Central memory CD4-positive, alpha-beta T cell (primary cell): ENCODE measurements around the gene AGT.
"Not testable (repeated sequence)": the region's sequence is repeated elsewhere in the genome, so short reads cannot be mapped to it uniquely, and the experiment has no call there.

Experiments used
- DNase-seq: peaks from one replicate; pipeline ENCODE4 v3.0.0; 2022

Gene AGT

DNA sequence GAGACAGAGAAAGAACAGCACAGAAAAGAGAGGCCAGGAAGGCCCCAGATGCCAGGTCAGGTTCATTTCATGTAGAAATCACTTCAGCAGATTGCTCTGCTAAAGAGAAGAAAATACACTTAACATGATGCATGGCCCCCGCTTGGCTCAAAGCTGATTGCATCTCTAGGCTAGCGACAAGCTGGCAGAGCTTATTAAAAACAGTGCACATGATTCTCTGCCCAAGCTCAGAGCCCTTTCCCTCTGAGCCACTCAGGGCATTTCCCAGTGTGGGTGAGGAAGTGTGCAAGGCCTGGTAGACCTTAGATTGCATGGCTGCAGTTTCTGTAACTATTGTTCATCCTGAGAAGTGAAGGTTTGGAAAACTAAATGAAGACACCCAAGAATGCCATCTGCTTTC, 30.0 kb upstream of the AGT start:
- DNase-seq: no peak

DNA sequence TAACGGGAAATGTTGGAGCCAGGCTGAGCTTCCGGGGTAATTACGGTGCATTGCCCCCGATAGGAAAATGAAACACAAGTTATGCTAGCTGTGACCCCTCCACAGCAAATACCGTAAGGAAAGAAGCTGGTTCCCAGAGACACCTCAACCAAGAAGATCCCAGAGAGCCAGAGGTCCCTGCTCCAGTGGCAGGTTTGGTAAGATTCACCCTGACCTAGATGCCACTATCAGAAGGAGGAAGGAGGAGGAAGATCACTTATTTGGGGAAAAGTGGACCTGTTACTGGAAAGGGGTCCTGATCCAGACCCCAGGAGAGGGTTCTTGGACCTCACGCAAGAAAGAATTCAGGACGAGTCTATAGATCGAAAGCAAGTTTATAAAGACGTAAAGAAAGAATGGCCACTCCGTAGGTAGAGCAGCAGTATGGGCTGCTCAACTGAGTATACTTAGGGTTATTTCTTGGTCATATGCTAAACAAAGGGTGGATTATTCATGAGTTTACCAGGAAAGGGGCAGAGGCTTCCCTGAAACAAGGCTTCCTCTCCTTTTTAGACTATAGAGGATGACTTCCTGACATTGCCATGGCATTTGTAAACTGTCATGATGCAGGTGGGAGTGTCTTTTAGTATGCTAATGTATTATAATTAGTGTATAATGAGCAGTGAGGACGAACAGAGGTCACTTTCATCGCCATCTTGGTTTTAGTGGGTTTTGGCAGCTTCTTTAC, 25.8 kb upstream of the AGT start:
- no peak for DNase-seq

DNA sequence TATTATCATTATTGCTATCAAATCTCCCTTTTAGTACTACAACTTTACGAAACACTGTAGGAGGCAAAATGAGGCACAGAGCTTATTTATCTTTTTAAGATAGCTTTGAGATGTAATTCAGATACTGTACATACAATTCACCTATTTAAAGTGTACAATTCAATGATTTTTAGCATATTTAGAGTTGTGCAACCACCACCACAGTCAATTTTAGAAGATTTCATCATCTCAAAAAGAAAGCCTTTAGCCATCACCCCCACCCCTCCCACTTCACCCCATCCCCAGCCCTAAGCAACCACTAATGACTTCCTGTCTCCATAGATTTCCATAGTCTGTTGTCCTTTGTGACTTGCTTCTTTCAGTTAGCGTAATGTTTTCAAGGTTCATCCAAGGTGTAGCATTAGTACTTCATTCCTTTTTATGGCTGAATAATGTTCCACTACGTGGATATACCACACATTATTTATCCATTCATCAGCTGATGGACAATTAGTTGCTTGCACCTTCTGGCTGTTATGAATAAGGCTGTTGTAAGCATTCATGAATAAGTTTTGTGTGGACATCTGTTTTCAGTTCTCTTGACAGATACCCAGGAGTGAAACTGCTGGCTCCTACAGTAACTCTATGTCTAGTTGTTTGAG, 23.8 kb upstream of the AGT start:
- no peak for DNase-seq

DNA sequence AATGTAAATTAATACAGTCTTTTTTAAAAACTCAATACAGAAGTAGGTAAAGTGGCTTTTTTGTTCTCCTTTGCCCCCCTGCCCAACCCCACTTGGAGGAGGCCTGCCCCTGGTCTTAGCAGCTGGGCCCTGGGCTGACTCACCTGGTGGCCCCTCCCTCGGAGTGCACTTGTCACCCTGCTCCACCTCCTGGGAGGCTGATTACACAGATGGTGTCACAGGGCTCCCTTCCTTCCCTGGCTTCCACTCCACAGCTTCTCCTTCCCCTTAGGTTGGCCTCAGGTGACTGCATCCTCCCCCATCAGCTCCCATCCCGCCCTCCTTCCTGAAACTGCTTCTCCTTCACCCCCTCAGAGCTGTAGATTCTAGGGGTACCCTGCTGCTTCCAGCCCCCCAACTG, 21.5 kb upstream of the AGT start:
- no peak for DNase-seq

DNA sequence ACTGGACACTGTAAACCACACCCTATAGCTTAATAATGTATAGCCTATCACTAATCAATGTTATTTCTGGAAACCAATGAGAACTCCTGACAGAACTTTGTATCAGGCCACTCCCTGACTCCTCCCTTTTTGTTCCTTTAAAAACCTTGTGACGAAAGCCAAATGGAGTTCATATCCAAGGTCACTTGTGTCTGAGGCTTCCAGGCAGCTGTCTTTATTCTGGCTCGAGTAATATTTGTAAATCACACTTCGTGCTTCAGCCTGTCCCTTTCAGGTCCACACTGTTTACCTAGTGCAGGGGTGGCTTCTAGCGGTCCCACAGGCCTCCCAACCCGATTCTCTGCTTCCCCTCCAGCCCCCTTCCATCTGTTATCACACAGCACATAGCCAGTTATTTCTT, 17.1 kb upstream of the AGT start:
- DNase-seq: no peak

DNA sequence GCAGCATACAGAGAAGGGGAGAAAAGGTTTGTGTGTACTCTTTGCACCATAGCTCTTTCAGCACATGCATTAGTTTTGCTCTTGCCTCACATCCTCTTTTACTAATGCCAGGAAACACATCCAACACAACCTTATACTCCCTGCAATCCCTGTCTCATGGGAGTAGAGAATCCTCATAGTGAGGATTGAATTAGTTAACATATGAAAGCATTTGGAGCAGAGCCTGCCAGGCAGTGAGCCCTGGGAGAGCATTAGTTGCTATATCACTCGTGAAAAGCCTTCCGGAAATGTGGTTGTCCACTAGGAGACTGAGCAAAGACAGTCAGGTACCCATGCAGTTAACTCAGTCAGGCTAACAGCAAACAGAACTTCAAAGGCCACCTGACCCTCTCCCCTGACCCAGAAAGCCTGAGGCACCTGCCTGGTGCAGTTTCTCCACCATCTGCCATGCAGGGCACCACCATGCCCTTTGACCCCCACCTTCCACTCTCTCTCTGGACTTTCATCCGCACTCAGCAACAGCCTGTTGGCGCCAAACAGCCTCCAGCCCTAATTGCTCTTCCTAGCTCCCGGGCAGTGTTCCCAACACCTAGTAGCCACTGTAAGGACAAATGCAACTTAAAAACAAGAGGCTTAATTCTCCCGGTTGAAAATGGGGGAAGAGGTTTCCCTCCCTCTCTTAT, 14.9 kb upstream of the AGT start:
- no peak for DNase-seq

DNA sequence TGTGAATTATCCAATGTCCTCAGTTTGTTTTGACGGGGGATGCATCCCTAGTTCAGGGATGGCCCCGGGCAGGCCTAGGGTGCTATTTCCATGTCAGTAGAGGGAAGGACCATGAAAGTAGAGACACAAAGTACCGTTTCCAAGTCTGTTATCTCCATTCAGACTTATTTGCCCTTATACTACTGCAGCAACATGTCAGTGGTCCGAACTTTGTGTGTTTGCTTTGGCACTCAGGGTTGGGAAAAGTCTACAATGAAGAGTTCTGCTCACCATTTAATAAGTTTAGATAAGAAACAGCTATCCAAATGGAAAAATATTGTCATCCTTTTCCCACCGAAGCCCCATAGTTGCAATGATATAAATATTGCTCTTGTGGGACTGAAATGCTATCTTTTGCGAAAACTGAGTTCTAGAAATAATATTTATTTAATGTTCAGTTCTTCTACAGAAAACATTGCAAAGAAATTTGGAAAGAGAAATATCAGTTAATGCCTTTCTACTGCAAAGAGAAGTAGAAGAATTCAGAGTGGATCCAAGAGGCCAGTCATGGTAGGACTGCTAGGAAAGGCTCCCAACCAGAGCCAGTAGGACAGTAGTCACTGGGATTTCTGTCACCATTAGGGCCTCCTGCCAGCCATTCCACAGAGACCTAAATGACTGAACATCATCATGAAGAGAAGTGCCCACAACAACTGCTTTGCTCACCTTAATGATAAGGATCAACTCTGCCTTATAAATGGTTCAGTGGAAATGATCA, 11.5 kb upstream of the AGT start:
- no peak for DNase-seq

DNA sequence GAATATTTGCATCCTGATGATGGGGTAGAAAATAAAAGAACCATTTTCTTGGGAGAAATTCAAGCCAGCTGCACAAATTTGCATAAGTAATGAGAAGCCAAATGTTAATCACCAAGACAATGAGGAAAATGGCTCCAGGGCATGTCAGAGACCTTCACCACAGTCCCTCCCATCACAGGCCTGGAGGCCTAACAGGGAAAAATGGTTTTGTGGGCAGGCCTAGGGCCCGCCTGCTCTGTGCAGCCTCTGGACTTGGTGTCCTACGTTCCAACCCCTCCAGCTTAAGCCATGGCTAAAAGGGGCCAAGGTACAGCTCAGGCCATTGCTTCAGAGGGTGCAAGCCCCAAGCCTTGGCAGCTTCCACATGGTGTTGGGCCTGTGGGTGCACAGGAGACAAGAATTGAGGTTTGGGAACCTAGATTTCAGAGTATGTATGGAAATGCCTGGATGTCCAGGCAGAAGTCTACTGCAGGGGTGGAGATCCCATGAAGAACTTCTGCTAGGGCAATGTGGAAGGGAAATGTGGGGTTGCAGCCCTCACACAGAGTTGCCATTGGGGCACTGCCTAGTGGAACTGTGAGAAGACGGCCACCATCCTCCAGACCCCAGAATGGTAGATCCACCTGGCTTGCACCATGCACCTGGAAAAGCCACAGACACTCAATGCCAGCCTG, 8.1 kb upstream of the AGT start:
- not testable (repeated sequence) for DNase-seq

DNA sequence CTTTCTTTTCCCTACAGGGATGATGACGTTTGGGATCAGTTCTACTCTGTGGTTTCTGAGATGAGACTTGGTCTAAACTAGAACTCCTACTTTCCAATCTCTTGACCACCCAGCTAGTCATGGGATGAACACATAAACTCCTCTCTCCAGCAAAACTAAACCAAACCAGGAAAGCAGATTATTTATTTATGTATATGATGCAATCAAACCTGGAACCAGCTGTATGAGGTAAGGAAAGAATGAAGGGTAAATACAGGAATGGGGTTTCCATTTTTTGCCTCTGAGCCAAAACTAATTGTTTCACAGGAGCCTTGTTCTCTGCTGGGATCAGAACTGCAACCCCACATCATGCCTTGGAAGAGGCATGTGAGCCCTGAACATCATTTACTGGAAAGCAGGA, 3.3 kb upstream of the AGT start:
- DNase-seq: no peak

DNA sequence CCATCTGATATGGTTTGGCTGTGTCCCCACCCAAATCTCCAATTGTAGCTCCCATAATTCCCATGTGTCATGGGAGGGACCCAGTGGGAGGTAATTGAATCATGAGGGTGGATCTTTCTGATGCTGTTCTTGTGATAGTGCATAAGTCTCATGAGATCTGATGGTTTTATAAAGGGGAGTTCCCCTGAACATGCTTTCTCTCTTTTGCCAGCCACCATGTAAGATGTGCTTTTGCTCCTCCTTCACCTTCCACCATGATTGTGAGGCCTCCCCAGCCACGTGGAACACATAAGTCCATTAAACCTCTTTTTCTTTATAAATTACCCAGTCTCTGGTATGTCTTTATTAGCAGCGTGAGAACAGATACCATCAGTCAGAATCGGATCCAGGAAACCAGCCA, 2.5 kb upstream of the AGT start:
- not testable (repeated sequence) for DNase-seq

DNA sequence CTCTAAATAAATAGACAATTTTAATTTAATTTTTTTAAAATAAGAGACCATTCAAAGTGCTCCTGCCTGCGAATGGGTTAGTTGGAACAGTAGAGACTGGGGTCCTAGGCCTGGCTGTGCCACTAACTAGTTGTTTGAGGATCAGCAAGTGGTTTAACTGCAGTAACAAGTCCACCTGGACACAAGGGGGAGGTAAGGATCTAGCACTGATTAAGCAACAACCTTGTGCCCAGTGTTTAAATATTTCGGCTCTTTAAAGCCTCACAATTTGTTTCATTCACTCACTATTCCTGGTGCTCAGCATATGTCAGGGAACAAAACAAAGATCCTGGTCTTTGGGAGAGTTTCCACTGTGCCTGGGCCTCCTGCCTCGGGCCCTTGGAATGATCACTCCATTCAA, 1.6 kb upstream of the AGT start:
- DNase-seq: no peak

DNA sequence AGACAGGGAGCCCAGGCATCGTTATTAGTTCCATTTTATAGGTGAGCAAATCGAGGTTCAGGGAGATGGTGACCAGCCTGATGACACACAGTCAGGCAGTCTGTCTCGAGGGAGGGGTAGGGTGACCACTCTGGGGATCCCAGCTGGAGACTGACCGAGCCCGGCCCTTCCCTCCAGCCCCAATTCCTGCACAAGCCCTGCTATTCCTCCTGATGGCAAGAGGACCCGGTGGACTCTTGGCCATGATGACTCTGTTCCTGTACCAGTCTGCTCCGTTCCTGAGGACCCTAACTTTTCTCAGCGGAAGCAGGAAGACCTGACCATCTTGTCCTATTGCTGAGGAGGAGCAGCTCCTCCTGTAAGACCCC, 391 bp downstream of the AGT start:
- no peak for DNase-seq

DNA sequence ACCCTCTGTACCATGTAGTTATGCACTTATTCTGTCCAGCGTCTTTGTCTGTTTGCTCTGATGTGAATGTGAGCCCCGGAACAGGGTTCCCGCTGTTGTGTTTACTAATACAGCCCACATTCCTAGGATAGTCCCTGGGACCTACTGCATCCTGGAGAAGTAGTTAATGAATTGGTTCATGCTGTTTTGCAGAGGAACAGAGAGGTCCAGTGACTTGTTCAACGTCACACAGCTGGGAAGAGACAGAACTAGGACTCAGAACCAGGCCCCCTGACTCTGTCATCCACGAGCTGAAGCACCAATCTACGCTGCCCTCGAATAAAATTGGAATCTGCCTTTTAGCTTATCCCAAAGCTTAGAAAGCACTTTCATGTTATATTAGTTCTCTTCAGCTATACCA, 784 bp downstream of the AGT start:
- no peak for DNase-seq

DNA sequence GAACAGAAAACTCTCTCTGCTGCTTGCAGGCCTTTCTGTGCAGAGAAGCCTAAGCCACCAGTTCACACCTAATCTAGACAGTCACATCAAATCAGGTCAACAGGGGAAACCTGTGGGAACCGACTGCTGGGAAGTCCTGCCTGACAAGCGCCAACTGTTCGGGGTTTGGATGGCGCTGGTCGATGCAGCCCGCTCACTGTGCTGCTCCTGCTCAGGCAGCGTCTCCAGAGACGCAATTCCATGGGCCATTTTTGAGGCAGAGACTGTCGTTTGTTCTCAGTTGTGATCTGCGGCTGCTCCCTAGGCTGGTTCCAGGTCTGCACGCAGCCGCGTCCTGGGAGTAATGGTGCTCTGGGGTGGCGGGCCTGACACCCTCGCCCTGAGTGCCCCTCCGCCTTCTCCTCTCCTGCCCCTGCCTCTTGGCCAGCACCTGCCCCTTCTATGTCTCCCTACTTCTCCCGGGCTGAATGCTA, 1.4 kb downstream of the AGT start:
- no peak for DNase-seq

DNA sequence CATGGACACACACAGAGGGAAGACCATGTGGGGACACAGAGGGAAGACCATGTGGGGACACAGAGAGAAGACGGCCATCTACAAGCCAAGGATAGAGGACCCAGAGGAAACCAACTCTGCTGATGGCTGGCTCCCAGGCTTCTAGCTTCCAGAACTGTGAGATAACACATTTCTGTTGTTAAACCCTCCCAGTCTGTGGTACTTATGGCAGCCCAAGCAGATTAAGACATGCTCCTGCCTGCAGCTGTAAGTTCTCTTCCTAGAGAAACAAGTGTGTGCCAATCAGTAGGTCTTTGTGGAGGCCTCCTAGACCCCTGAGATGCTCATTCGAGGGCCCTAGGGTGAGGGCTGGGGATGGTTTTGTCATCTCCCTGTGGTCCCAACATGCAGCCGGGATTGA, 2.7 kb downstream of the AGT start:
- DNase-seq: no peak

DNA sequence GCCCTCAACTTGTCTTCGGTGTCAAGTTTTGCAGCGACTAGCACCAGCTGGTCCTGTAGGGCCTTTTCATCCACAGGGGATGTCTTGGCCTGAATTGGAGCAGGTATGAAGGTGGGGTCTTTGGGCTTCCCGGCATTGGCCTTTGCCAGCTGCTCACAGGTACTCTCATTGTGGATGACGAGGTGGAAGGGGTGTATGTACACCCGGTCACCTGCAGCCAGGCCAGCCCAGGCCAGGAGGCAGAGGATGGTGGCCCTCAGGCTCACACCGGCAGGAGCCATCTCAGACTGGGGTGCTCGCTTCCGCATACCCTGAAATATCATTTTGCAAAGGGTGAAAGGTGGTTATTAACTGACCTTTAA, 3.4 kb downstream of the AGT start:
- DNase-seq: no peak

DNA sequence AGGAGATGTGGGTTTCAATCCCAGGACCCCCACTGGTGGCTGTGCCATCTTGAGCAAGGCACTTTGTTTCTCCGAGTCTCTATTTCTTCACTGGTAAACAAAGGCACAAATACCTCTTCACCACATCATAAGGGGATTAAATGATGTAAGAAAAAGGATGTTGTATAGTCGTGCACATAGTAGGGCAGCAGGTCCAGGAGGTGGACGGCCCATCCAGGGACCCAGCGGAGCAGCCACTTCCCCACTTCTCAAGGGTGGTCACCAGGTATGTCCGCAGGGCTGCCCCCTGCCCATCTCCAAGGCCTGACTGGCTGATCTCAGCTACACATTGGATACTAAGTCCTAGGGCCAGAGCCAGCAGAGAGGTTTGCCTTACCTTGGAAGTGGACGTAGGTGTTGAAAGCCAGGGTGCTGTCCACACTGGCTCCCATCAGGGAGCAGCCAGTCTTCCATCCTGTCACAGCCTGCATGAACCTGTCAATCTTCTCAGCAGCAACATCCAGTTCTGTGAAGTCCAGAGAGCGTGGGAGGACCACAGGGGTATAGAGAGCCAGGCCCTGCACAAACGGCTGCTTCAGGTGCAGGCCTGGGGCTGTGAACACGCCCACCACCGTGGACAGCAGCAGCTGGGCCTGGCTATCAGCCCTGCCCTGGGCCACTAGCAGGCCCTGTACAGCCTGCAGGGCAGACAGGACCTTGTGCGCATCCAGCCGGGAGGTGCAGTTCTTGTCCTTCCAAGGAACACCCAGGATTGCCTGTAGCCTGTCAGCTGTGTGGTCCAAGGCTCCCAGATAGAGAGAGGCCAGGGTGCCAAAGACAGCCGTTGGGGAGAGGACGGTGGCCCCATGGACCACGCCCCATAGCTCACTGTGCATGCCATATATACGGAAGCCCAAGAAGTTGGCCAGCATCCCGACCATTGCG, 4.0 kb downstream of the AGT start:
- no peak for DNase-seq

DNA sequence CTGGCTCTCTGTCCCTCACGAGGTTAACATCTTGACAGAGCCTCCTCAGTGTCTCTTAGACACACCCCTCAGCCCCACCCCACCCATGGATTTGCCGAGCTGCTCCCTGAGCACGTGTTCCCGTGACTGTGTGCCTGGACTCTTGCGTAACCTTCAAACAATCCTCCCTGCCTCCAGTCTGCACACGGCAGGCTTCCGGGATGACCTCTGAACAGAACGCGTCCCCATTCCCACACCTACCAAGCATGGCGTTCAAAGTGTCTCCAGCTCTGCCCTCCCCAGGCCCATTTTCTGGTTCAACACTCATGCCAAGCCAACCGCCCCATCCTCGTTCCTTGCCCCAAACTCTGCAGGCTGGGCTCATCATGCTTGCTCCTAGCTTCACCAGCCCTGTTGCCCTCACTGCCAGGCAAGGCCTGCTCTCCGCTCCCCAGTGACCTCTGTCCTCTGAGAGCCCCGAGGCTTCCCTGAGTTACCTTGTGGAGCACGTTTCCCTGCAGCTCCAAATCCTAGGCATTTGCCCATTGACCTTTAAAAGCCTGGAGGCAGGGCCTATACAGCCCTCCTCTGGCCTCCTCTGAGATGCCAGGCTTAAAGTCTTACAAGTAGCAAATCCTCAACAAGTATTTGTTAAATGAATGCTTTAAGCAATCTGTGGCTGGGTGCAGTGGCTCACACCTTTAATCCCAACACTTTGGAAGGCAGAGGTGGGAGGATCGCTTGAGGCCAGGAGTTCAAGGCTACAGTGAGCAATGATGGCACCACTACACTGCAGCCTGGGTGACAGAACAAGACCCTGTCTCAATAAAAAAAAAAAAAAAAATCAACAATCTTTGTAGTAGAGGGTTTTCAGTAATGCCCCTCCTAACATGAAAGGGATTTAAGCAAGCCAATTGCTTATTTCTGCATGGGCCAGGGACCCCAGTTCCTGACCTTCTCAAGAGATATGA, 5.0 kb downstream of the AGT start:
- DNase-seq: no peak

DNA sequence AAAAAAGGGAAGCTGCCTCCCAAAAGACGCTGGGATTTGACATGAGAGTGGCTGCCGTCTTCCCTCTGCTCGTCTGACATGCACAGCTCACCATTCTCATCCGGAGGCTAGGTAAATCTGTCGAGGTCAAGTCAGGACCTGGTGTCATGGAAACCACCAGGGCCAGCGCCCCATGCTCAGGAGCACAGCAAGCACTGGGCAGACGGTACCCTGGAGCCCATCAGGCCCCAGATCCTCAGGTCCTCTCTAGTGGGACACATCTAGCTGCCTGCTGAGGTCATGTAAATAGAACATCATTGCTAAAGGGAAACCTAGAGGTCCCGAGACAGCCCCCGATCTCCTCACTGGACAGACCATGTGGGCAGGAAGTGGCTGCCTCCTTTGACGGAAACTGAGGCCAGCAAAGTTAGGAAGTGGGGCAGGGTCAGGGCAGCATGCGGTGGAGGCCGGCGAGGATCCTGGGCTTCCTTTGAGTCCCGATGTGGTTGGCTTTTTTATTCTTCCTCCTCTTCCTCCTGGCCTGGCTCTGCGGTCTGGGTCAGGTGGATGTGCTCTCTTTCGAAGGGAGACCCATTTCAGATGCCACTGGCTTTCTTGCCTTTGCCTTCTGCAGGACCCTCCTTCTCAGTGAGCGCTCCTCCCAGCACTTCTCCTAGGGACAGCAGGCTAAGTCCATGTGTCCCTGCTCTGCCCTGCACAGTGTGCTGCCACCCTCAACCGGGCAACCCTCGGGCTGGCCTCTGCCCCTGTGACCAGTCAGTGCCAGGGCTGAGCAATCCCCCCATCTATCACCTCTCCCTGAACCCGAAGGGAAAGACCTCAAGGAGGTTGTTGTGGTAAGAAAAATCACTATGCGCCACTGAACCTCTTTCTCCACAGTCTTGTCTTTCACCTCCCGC, 5.9 kb downstream of the AGT start:
- no peak for DNase-seq
